ENCODE measurements around the gene DMPK.

DNA sequence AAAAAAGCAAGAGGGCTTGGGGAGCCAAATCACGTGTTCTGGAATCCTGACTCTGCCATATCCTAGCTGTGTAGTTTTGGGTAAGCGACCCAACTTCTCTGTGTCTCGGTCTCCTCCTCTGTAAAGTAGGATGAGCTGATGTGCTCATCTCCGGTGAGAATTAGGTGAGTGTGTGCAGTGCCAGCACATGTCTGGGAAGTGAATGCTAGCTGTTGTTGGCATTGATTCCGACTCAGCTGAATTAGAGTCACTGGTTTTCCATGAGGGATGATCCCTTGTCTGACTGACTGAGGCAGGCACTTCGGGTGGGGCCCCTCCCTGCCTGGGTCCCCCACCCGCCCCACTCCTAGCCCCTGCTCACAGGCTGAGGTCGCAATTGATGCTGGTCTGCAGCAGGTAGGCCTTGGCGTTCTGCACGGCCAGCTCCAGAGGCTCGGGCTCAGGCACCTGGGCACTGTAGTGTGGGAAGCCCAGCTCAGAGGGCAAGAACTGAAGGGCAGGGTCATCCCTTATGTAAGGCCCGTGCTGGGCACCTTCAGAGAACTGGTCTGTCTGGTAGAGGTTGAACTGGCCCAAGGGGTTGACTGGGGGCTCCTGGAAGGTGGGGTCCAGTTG, 32.0 kb upstream of the DMPK start:
- TF ChIP-seq, protein P1, sequence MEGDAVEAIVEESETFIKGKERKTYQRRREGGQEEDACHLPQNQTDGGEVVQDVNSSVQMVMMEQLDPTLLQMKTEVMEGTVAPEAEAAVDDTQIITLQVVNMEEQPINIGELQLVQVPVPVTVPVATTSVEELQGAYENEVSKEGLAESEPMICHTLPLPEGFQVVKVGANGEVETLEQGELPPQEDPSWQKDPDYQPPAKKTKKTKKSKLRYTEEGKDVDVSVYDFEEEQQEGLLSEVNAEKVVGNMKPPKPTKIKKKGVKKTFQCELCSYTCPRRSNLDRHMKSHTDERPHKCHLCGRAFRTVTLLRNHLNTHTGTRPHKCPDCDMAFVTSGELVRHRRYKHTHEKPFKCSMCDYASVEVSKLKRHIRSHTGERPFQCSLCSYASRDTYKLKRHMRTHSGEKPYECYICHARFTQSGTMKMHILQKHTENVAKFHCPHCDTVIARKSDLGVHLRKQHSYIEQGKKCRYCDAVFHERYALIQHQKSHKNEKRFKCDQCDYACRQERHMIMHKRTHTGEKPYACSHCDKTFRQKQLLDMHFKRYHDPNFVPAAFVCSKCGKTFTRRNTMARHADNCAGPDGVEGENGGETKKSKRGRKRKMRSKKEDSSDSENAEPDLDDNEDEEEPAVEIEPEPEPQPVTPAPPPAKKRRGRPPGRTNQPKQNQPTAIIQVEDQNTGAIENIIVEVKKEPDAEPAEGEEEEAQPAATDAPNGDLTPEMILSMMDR (IDR thresholded peaks at IDR 0.05; ENCODE audit: insufficient read depth, low read length, poor library complexity, severe bottlenecking): no peak
- no peak for TF ChIP-seq EZH2phosphoT487 (conservative IDR thresholded peaks at IDR 0.05; ENCODE audit: low read length)
